Measurements from ENCODE around the gene ZNF555.
"Not testable (repeated sequence)": the region's sequence is repeated elsewhere in the genome, so short reads cannot be mapped to it uniquely, and the experiment has no call there.

Gene ZNF555

GRCh38 chr19:2872175-2872574 lies 30.9 kb downstream of the ZNF555 start:
- peak; percentile 56 for DNase-seq

GRCh38 chr19:2877398-2878331 lies 36.4 kb downstream of the ZNF555 start:
- no peak for DNase-seq

GRCh38 chr19:2883686-2884439 lies 42.6 kb downstream of the ZNF555 start:
- DNase-seq: no peak

GRCh38 chr19:2885736-2886135 lies 44.5 kb downstream of the ZNF555 start:
- DNase-seq: no peak

- peak; percentile 76 for DNase-seq
Measured at GRCh38 chr19:2887391-2887914, 46.2 kb downstream of the ZNF555 start.

- no peak for DNase-seq
Measured at GRCh38 chr19:2888731-2889224, 47.5 kb downstream of the ZNF555 start.

GRCh38 chr19:2890531-2890930 lies 49.3 kb downstream of the ZNF555 start:
- DNase-seq: not testable (repeated sequence)

- DNase-seq: no peak
Measured at GRCh38 chr19:2896694-2897093, 55.4 kb downstream of the ZNF555 start.

DNA sequence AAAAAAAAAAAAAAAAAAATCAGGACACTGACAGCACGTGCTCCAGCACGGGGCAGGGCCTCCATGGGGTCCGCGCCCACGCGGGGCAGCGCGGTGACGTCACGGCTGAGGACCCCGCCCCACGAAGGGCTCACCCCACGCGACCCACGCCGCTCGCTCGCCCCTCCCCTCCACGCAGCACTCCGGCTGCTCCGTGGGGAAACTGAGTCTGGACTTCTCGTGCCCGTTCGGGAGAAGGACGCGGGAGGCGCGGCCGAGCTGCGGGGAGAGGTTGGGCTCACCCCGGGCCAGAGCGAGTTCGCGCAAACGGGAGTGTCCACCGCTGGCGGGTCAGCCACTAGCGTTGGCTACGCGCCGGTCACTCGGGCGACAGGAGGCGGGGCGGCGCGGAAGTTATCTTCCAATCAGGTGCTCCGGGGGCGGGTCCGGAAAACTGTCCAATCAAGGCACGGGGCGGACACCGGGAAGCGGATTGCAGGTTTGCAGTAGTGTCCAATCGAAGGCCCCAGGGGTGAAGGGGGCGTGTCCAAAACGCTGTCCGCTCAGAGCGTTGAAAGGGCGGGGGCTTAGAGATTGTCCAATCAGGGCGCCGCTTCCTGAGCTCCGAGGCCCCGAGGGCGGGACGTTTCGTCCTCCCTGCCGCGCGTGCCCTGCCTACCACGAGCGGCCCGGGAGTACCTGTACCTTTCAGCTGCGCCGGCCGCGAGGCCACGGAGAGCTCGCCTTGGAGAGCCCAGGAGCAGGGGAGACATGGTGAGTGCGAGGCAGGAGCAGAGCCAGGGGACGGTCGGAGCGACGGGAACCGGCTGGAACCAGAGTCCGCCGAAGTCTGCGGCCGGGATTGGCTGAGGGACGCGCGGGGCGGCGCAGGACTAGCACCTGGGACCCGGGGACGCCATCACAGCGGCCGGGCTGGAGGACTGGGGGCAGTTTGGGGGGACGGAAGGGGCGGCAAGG lies 59.3 kb downstream of the ZNF555 start, which contains the start of gene ZNF57:
Gene ZNF57, plus strand, starts transcription at position 633 of the 957 bp plus-strand sequence. Its CDS starts 118 bp downstream, at position 751.
- DNase-seq: peak; percentile 99

- DNase-seq: no peak
Measured at GRCh38 chr19:2902590-2903218, 61.4 kb downstream of the ZNF555 start.

GRCh38 chr19:2903326-2903725 lies 62.1 kb downstream of the ZNF555 start:
- DNase-seq: not testable (repeated sequence)

GRCh38 chr19:2905918-2906519 lies 64.7 kb downstream of the ZNF555 start:
- no peak for DNase-seq

- DNase-seq: no peak
Measured at GRCh38 chr19:2906631-2907195, 65.4 kb downstream of the ZNF555 start.

Measured in NCI-H82 (cell line).